HFF-Myc (cell line): Measurements from ENCODE around the gene CXorf58.

Experiments used
- DNase-seq: peaks from one replicate; pipeline ENCODE4 v3.0.0-alpha.2; 2011; ENCODE audit warnings: low read depth; ENCODE audit errors: extremely low read depth
- H3K4me3 ChIP-seq: replicated peaks from 2 replicates; pipeline ENCODE4 v1.5.1; 2011; ENCODE audit warnings: low read depth, mild to moderate bottlenecking, control low read depth, low read length
- CTCF ChIP-seq: IDR thresholded peaks from 2 replicates; pipeline ENCODE4 v1.5.1; 2012; ENCODE audit warnings: mild to moderate bottlenecking, low read depth, low read length, control low read depth; ENCODE audit errors: missing control alignments

The CXorf58 gene

GRCh38 chrX:23901805-23902204, 6.0 kb upstream of the CXorf58 start:
- TF ChIP-seq CTCF = peak; percentile 35
- no peak for DNase-seq
- H3K4me3 ChIP-seq = no peak overlapping the region

- peak; percentile 17 for TF ChIP-seq CTCF
- no peak overlapping the region for H3K4me3 ChIP-seq
- DNase-seq = no peak
Measured at GRCh38 chrX:23902419-23902818, 5.4 kb upstream of the CXorf58 start.

GRCh38 chrX:23904096-23904495, 3.7 kb upstream of the CXorf58 start:
- DNase-seq = no peak
- H3K4me3 ChIP-seq = no peak overlapping the region
- no peak for TF ChIP-seq CTCF

- no peak for DNase-seq
- peak overlapping the region; percentile 65 for H3K4me3 ChIP-seq
- no peak for TF ChIP-seq CTCF
Measured at GRCh38 chrX:23907111-23907497, 702 bp upstream of the CXorf58 start.

GRCh38 chrX:23908219-23909004, 606 bp downstream of the CXorf58 start:
- no peak for DNase-seq
- TF ChIP-seq CTCF = peak; percentile 19
- peak overlapping the region; percentile 65; the same call in 1 of the 2 replicates for H3K4me3 ChIP-seq

- no peak overlapping the region for H3K4me3 ChIP-seq
- DNase-seq = no peak
- no peak for TF ChIP-seq CTCF
Measured at GRCh38 chrX:23911126-23911835, 3.5 kb downstream of the CXorf58 start.
